H1 (cell line): ENCODE measurements around the gene EMX1. TPM values are rescaled to one million over a fixed set of nuclear protein-coding genes. Genes with fewer than 3 reads are reported as not detected.

Experiments used
- CTCF ChIA-PET: fragments of 300-600 bp; sonication (Branson Sonifier 250); formaldehyde crosslinking; loops from one replicate; lab custom pipeline; 2021; ENCODE audit not compliant: partially characterized antibody; lab: Charles Lee
- POLR2A ChIA-PET: fragments of 300-600 bp; sonication (Branson Sonifier 250); formaldehyde crosslinking; loops from one replicate; lab custom pipeline; 2021; ENCODE audit warnings: inconsistent platforms; ENCODE audit not compliant: partially characterized antibody; lab: Charles Lee
- DNase-seq, 2 experiments: peaks; one replicate each; pipeline versions ENCODE4 v3.0.0 to v3.0.0-alpha.2; 2010 to 2022; ENCODE audit warnings: low spot score in 2 of 2, low read depth in 1 of 2, mixed read lengths in 1 of 2
- FAIRE-seq: peaks from 2 replicates; lab custom pipeline; 2011; peaks lifted over from hg19 to GRCh38; lab: Jason Lieb, UNC
- H2AFZ ChIP-seq: 2 replicates; pipeline ENCODE4 v1.8.1; 2012; ENCODE audit warnings: low read length, inconsistent platforms
- H2AK5ac ChIP-seq: 2 replicates; pipeline ENCODE4 v1.6.1; 2013; ENCODE audit warnings: low read depth, low read length
- H2BK120ac ChIP-seq: replicated peaks from 2 replicates; pipeline ENCODE3; 2013; ENCODE audit warnings: low read depth, low read length, inconsistent platforms
- H2BK12ac ChIP-seq: 2 replicates; pipeline ENCODE4 v1.6.1; 2013; ENCODE audit warnings: low read depth, low read length
- H2BK15ac ChIP-seq: 2 replicates; pipeline ENCODE4 v1.6.1; 2013; ENCODE audit warnings: low read length
- H2BK20ac ChIP-seq: 2 replicates; pipeline ENCODE4 v1.6.1; 2013; ENCODE audit warnings: low read length
- H2BK5ac ChIP-seq: 2 replicates; pipeline ENCODE4 v1.6.1; 2013; ENCODE audit warnings: low read depth, low read length
- H3K14ac ChIP-seq: 2 replicates; pipeline ENCODE4 v1.6.1; 2013; ENCODE audit warnings: inconsistent platforms; ENCODE audit not compliant: insufficient read length
- H3K18ac ChIP-seq: 2 replicates; pipeline ENCODE4 v1.6.1; 2013; ENCODE audit warnings: low read length; ENCODE audit errors: extremely low read depth
- H3K23ac ChIP-seq: 2 replicates; pipeline ENCODE4 v1.6.1; 2013; ENCODE audit warnings: inconsistent platforms; ENCODE audit not compliant: insufficient read length
- H3K23me2 ChIP-seq: 2 replicates; pipeline ENCODE4 v1.6.1; 2013; ENCODE audit warnings: low read depth, low read length
- H3K27ac ChIP-seq: 2 replicates; pipeline ENCODE4 v1.6.1; 2011; ENCODE audit warnings: low read depth, low read length, inconsistent platforms
- H3K27me3 ChIP-seq, 4 experiments: replicated peaks in 1 of 4; 1 replicate in 1 of 4; 2 replicates in 3 of 4; pipeline versions ENCODE4 v1.6.1 to v1.8.1; 2011 to 2013; ENCODE audit warnings: low read length in 3 of 4, mild to moderate bottlenecking in 3 of 4, inconsistent platforms in 2 of 4, mixed read lengths in 2 of 4, moderate library complexity in 1 of 4; ENCODE audit not compliant: control insufficient read depth in 3 of 4, insufficient read depth in 3 of 4; ENCODE audit errors: extremely low read depth in 1 of 4
- H3K36me3 ChIP-seq, 4 experiments: 2 replicates each; pipeline versions ENCODE4 v1.6.1 to v1.8.1; 2011 to 2013; ENCODE audit warnings: mild to moderate bottlenecking in 4 of 4, low read length in 3 of 4, moderate library complexity in 2 of 4, control low read depth in 1 of 4, inconsistent platforms in 1 of 4; ENCODE audit not compliant: insufficient read depth in 4 of 4, control insufficient read depth in 2 of 4
- H3K4ac ChIP-seq: replicated peaks from 2 replicates; pipeline ENCODE3; 2013; ENCODE audit warnings: low read length, low read depth, mixed read lengths, inconsistent platforms; ENCODE audit not compliant: insufficient read length
- H3K4me1 ChIP-seq, 4 experiments: replicated peaks in 1 of 4; 1 replicate in 1 of 4; 2 replicates in 3 of 4; pipeline versions ENCODE4 v1.6.1 to v1.8.1; 2011 to 2013; ENCODE audit warnings: low read length in 3 of 4, inconsistent platforms in 2 of 4, mixed read lengths in 1 of 4; ENCODE audit not compliant: insufficient read depth in 4 of 4, control insufficient read depth in 3 of 4
- H3K4me2 ChIP-seq, 2 experiments: 2 replicates each; pipeline versions ENCODE4 v1.6.1 to v1.8.1; 2011 to 2013; ENCODE audit warnings: low read depth in 2 of 2, low read length in 2 of 2, control low read depth in 1 of 2, inconsistent platforms in 1 of 2, mild to moderate bottlenecking in 1 of 2; ENCODE audit not compliant: insufficient read depth in 1 of 2
- H3K4me3 ChIP-seq, 4 experiments: fragments of 200-600, 300-600 bp in 1 of 4; sonication (generic), shearing (Covaris generic), sonication (Bioruptor Twin) in 1 of 4; 2 replicates each; pipeline versions ENCODE4 v1.5.1 to v1.8.1; 2011 to 2016; ENCODE audit warnings: low read length in 4 of 4, low read depth in 3 of 4, control low read depth in 2 of 4, inconsistent platforms in 2 of 4, mild to moderate bottlenecking in 2 of 4, mixed read lengths in 1 of 4, moderate library complexity in 1 of 4; ENCODE audit not compliant: insufficient read depth in 2 of 4; ENCODE audit errors: extremely low read depth in 1 of 4
- H3K56ac ChIP-seq: replicated peaks from 2 replicates; pipeline ENCODE3; 2013; ENCODE audit warnings: low read depth, mild to moderate bottlenecking, mixed read lengths, low read length, inconsistent platforms; ENCODE audit not compliant: insufficient read length
- H3K79me1 ChIP-seq: 2 replicates; pipeline ENCODE4 v1.6.1; 2013; ENCODE audit warnings: low read depth, low read length, control low read depth
- H3K79me2 ChIP-seq, 2 experiments: 2 replicates each; pipeline versions ENCODE4 v1.6.1 to v1.8.1; 2012 to 2013; ENCODE audit warnings: low read length in 2 of 2, mild to moderate bottlenecking in 2 of 2, inconsistent platforms in 1 of 2; ENCODE audit not compliant: insufficient read depth in 2 of 2, control insufficient read depth in 1 of 2
- H3K9ac ChIP-seq, 4 experiments: replicated peaks in 1 of 4; 1 replicate in 1 of 4; 2 replicates in 3 of 4; pipeline versions ENCODE4 v1.6.1 to v1.8.1; 2011 to 2013; ENCODE audit warnings: low read depth in 3 of 4, low read length in 3 of 4, control low read depth in 2 of 4, mild to moderate bottlenecking in 2 of 4, moderate library complexity in 2 of 4, inconsistent platforms in 1 of 4; ENCODE audit errors: extremely low read depth in 1 of 4
- H3K9me3 ChIP-seq, 2 experiments: 2 replicates each; pipeline versions ENCODE4 v1.6.1 to v1.8.1; 2012 to 2013; ENCODE audit warnings: mild to moderate bottlenecking in 2 of 2, moderate library complexity in 2 of 2, control low read depth in 1 of 2, inconsistent platforms in 1 of 2, low read depth in 1 of 2, low read length in 1 of 2, mixed read lengths in 1 of 2; ENCODE audit not compliant: insufficient read depth in 2 of 2
- H4K20me1 ChIP-seq, 2 experiments: replicated peaks in 1 of 2; 2 replicates each; pipeline versions ENCODE3 to v1.8.1; 2011 to 2013; ENCODE audit warnings: inconsistent platforms in 2 of 2, low read length in 2 of 2, mild to moderate bottlenecking in 1 of 2; ENCODE audit not compliant: insufficient read depth in 2 of 2, control insufficient read depth in 1 of 2
- H4K5ac ChIP-seq: 2 replicates; pipeline ENCODE4 v1.6.1; 2013; ENCODE audit warnings: low read length, low read depth, mixed read lengths, inconsistent platforms; ENCODE audit not compliant: insufficient read length
- H4K8ac ChIP-seq: 2 replicates; pipeline ENCODE4 v1.8.0; 2013; ENCODE audit warnings: mild to moderate bottlenecking, moderate library complexity, low read length, inconsistent platforms; ENCODE audit not compliant: insufficient read depth; ENCODE audit errors: extremely low read depth
- H4K91ac ChIP-seq: replicated peaks from 2 replicates; pipeline ENCODE3; 2013; ENCODE audit warnings: low read length, mixed read lengths, inconsistent platforms; ENCODE audit not compliant: insufficient read length
- BACH1 ChIP-seq: IDR thresholded peaks from 2 replicates; pipeline ENCODE4 v1.6.1; 2012; ENCODE audit warnings: low read length, improper control_type of control experiment
- BRCA1 ChIP-seq: IDR thresholded peaks from 2 replicates; pipeline ENCODE4 v1.6.1; 2012; ENCODE audit warnings: low read depth, low read length, improper control_type of control experiment
- CBX8 ChIP-seq: fragments of 300-800, 300-1000 bp; sonication (generic); IDR thresholded peaks from 2 replicates; pipeline ENCODE4 v1.7.1; 2016; ENCODE audit warnings: low read depth, low read length, borderline replicate concordance
- CEBPB ChIP-seq: IDR thresholded peaks from 2 replicates; pipeline ENCODE4 v1.6.1; 2012; ENCODE audit warnings: low read depth, low read length
- EGR1 ChIP-seq: IDR thresholded peaks from 2 replicates; pipeline ENCODE4 v1.6.1; 2011; ENCODE audit warnings: low read depth, low read length, borderline replicate concordance
- GTF2F1 ChIP-seq: IDR thresholded peaks from 2 replicates; pipeline ENCODE4 v1.6.1; 2012; ENCODE audit warnings: low read depth, low read length, improper control_type of control experiment, borderline replicate concordance
- JUND ChIP-seq: IDR thresholded peaks from 2 replicates; pipeline ENCODE4 v1.6.1; 2011; ENCODE audit warnings: mild to moderate bottlenecking, improper control_type of control experiment, low read length
- POLR2AphosphoS5 ChIP-seq: IDR thresholded peaks from 2 replicates; pipeline ENCODE4 v1.6.1; 2011; ENCODE audit warnings: low read depth, low read length
- RXRA ChIP-seq: IDR thresholded peaks from 2 replicates; pipeline ENCODE4 v1.6.1; 2011; ENCODE audit warnings: low read depth, mild to moderate bottlenecking, low read length, moderate library complexity; ENCODE audit not compliant: insufficient read depth
- SP2 ChIP-seq: IDR thresholded peaks from 2 replicates; pipeline ENCODE4 v1.6.1; 2012; ENCODE audit warnings: mild to moderate bottlenecking, low read length, inconsistent platforms
- SP4 ChIP-seq: IDR thresholded peaks from 2 replicates; pipeline ENCODE4 v1.6.1; 2012; ENCODE audit warnings: low read length, inconsistent platforms
- TCF12 ChIP-seq: IDR thresholded peaks from 2 replicates; pipeline ENCODE4 v1.6.1; 2011; ENCODE audit warnings: low read depth, mild to moderate bottlenecking, low read length
- WGBS, 2 experiments: shearing (Covaris generic) in 1 of 2; methylation state at CpG; one replicate each; pipeline versions ENCODE4 v1.1.6 to v1.1.7; 2013 to 2015; ENCODE audit warnings: low lambda C conversion rate in 2 of 2, mixed read lengths in 2 of 2, inconsistent platforms in 1 of 2, low coverage in 1 of 2, missing lambda C conversion rate in 1 of 2; ENCODE audit not compliant: insufficient replicate concordance in 2 of 2, insufficient coverage in 1 of 2, insufficient read length in 1 of 2; ENCODE audit errors: extremely low coverage in 1 of 2, missing lambda C conversion rate in 1 of 2; 5-methylcytosine and 5-hydroxymethylcytosine counted together
- polyA plus RNA-seq, 7 experiments: library from polyadenylated mRNA; depleted of rRNA in 3 of 7; stranded (reverse) in 5 of 7; unstranded in 2 of 7; fragments of >200 nt in 5 of 7; fragments of 200-250 nt in 2 of 7; gene quantifications; 1 replicate in 5 of 7; 2 replicates in 1 of 7; 4 replicates in 1 of 7; pipeline versions ENCODE4 v1.2.1 to v1.2.3, GENCODE V29; 2011 to 2013; ENCODE audit warnings: missing spikeins in 2 of 7, mixed read lengths in 2 of 7
- total RNA-seq: library from RNA; stranded (reverse); fragmentation: NEBNext Ultra II Directional; extraction: Animal tissue kit (Norgen Biotek cat#: 25700); gene quantifications from 2 replicates; pipeline ENCODE4 v1.2.1, GENCODE V29; 2021
- TF ChIP-seq, protein P1 (sequence below): IDR thresholded peaks from 2 replicates; pipeline ENCODE4 v1.6.1; 2012; ENCODE audit warnings: inconsistent platforms

EMX1 gene
- total and polyA plus RNA-seq, 2 of the 8 experiments (the other 6 are each of a cell fraction or from before 2014, with no cell fraction given) = 2.4 to 4.9 TPM

DNA sequence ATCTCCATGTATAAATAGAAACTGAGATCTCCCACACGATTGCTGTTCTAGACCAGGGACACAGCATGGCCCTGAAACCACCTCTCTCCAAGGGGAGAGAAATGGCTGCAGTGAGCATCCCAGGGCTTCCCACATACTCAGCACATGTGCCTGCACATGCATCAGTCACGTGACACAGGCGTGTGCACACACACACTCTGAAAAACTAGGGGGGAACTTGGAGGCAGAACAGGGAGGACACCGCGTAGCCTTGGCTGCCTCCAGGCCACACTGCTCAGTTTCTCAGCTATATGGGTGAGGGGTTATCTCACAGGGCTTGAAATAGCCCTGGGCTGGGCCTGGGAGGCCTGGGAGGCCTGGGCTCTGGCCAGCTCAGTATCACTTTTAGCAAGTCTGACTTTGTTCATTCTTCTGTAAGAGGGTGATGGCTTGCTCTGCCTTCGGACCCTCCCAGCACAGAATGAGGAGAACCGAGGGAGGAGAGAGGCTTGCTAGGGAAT, 66.9 kb downstream of the EMX1 start:
- Histone ChIP-seq H3K4me1 (peaks cover 0 to 4% (median 0%) of the 10 kb centered on the region in 4 experiments; a peak in 3 of 7 replicates), H2BK120ac (no peak overlapping the region), H3K4ac (no peak overlapping the region), H3K56ac (no peak overlapping the region), H3K36me3 (no peaks in the 10 kb centered on the region), H4K91ac (no peak overlapping the region), H4K20me1 (peaks cover 0 to 6% of the 10 kb centered on the region in 2 experiments), H3K27me3 (peaks cover 0 to 2% (median 0%) of the 10 kb centered on the region in 4 experiments; a peak in 1 of 7 replicates), H3K4me3 (no peak overlapping the region), H3K23ac (no peak overlapping the region), H4K8ac (no peak overlapping the region), H2BK5ac (no peak overlapping the region), H2BK12ac (no peak overlapping the region), H2AFZ (no peak overlapping the region), H3K79me2 (no peaks in the 10 kb centered on the region), H3K23me2 (no peaks in the 10 kb centered on the region), H3K9me3 (no peaks in the 10 kb centered on the region), H3K14ac (no peak overlapping the region), H3K4me2 (no peak overlapping the region), H3K27ac (no peak overlapping the region), H4K5ac (no peak overlapping the region), H3K18ac (no peak overlapping the region), H3K9ac (no peak overlapping the region), H2BK15ac (no peak overlapping the region), H3K79me1 (no peaks in the 10 kb centered on the region), H2AK5ac (no peak overlapping the region), H2BK20ac (no peak overlapping the region)
- WGBS, 2 experiments = 90% methylated on average over 7 of the region's 7 CpGs; no CpG with 5 or more reads in 1 of the 2 experiments
- no peak for FAIRE-seq
- DNase-seq = no peak
- CTCF ChIA-PET = interaction anchor here (0.8 to 7.4 kb wide), 10 partner anchors 9 to 193 kb away, joined by 3 to 60 read pairs (median 6); no protein-coding TSS in a partner anchor
- POLR2A ChIA-PET = no interaction called here
- TF ChIP-seq CEBPB (no peak), EGR1 (no peak), BACH1 (no peak), JUND (no peak), BRCA1 (no peak), RXRA (no peak), GTF2F1 (no peak), SP2 (no peak), CBX8 (no peak), POLR2AphosphoS5 (no peak), SP4 (no peak), TCF12 (no peak)
- TF ChIP-seq, protein P1, sequence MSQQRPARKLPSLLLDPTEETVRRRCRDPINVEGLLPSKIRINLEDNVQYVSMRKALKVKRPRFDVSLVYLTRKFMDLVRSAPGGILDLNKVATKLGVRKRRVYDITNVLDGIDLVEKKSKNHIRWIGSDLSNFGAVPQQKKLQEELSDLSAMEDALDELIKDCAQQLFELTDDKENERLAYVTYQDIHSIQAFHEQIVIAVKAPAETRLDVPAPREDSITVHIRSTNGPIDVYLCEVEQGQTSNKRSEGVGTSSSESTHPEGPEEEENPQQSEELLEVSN = no peak
